HG02885 (cell line): ENCODE measurements around the gene CD48.
A peak's percentile ranks its signal among the peaks of the same experiment; 100 is the strongest.
"Not testable (repeated sequence)": the region's sequence is repeated elsewhere in the genome, so short reads cannot be mapped to it uniquely, and the experiment has no call there.

ENCODE experiments used
- ATAC-seq: cut with Tn5 transposase; IDR thresholded peaks from one replicate; pipeline ENCODE4 v1.9.1; 2021; ENCODE audit warnings: mild to moderate bottlenecking; ENCODE audit not compliant: unreplicated experiment, poor library complexity

Gene CD48

DNA sequence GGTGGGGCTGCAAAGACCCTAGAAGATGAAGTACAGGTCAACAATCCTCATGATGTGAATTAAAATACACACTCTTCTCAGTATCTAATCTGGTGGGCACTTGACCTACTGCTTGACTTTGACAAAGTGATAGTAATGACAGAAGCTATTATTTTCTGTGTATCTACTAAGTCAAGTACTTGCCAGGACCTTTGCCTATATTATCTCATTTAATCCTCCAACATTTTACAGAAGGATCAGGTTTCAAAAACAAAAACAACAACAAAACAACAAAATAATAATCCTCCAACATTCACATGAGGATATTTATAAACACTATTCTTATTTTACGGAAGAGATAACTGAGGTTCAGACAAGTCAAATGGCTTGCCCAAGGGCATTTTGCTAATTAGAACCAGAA is 4.4 kb upstream of the CD48 start:
- no peak for ATAC-seq

DNA sequence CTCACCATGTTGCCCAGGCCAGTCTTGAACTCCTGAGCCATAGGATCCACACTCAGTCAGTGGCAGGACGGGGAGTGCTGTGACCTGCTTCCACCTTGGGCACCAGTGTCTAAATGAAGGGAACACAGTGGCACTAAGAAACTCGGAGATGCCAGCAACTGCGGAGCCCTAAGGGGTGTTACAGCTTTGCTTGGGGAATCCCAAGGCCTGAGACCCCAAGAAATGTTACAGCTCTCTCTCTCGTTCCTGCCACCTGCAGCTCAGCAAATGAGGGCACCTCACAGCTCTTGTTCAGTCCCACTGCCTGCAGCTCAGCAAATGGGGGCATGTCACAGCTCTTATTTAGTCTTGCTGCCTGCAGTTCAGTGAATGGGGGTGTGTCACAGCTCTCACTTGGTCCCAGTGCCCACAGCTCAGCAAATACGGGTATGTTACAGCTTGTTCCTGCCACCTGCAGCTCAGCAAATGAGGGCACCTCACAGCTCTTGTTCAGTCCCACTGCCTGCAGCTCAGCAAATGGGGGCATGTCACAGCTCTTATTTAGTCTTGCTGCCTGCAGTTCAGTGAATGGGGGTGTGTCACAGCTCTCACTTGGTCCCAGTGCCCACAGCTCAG is 2.5 kb upstream of the CD48 start:
- not testable (repeated sequence) for ATAC-seq

DNA sequence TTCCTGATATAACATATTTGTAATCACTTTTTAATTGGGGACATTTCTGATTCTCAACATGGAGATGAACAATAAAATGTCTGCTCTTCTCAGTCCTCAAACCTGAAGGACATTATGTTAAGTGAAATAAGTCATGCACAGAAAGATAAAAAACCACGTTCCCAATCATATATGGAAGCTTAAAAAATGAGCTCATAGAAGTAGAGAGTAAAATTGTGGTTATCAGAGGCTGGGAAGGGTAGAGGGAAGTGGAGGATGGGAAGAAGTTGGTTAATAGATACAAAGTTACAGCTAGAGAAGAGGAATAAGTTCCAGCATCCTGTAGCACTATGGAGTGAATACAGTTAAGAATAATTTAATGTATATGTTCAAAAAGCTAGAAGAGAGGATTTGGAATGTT is 1.5 kb upstream of the CD48 start:
- ATAC-seq = no peak

DNA sequence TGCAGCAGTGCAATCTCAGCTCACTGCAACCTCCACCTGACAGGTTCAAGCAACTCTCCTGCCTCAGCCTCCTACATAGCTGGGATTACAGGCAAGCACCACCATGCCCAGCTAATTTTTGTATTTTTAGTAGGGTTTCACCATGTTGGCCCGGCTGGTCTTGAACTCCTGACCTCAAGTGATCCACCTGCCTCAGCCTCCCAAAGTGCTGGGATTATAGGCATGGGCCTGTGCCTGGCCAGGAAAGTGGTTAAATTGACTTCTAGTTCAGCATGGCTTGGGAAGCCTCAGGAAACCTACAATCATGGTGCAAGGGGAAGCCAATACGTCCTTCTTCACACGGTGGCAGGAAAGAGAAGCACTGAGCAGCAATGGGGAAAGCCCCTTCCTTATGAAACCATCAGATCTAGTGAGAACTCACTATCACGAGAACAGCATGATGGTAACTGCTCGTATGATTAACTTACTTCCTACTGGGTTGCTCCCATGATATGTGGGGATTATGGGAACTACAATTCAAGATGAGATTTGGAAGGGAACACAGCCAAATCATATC is 981 bp upstream of the CD48 start:
- peak; percentile 48 for ATAC-seq

DNA sequence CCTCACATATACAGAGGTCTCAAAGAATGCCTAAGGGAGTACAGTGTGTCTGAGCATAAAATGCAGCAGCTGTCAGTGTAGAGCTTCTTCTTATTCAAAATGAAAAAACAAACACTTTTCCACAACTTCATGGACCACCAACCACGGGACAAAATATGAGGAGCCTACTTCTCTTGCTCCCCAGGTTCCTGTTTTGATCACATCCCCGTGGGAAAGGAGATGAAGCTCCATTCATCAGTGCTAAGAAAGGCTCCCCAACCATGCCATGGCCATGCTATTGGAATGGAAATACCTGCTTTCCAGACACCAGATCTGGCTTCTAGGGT is 383 bp downstream of the CD48 start:
- no peak for ATAC-seq

DNA sequence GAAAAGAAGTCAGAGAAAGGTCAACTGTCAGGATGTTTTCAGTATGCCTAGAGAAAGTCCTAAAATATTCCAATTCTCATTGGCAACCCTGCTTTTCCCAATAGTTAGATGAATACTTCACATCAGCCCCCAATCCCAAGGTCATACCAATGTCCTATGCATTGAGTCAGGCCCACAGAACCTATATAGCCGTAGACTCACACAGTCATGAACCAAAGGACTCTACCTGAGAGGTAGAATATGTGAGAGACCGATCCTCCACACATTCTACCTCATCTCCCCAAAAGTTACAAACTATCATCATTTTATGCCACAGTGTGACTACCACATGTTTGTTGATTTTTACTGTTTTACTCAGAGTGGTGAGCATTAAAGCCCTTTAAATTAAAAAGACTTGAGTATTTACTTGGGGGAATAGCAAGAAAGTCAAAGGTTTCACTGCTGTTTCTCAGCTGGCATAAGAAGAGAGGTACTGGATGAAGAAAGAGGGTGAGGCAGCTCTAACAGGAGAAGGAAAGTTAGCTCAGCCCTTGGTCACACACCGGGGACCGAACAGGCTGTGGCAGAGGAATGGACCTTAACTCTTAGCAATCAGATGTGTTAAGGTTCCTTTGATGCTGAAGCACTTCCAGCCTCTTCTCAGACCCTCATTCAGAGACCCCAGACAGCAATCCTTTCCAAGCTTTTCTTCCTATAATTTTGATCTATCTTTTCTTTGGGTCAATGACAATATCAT is 937 bp downstream of the CD48 start:
- no peak for ATAC-seq

DNA sequence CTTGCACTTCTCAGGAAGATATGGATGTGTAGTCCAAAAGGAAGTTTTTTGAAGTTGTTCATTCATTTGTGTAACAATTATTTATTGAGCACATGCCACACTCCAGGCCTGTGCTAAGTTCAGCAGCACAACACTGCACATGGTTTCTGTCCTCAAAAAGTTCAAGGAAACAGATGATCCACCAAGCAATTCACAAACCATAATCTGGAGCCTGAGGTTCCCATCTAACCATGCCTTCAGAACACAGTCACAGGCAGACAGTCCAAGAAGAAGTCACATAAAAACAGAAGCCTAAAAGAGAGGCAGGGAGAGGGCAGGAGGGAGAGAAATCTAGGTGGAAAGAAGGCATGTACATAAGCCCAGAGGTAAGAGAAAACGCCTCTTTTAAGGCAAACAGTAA is 1.9 kb downstream of the CD48 start:
- no peak for ATAC-seq

DNA sequence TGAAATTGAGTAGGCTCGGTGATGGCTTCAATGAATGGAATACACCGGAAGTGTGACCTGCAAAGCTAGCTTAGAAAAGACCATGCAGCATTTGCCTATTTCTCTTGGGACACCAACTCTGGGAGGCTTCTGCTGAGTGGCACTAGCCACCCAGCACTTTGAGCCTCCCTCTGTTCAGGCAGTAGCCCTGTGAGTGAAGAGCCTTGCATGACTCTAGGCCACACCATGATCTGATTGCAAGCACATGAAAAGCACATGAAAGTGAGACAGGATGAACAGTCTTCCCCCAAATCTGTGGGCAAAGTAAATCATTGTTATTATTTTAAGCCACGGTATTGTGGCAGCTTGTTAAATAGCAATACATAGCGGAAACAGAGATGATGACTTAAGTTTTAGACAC is 2.8 kb downstream of the CD48 start:
- ATAC-seq = no peak

DNA sequence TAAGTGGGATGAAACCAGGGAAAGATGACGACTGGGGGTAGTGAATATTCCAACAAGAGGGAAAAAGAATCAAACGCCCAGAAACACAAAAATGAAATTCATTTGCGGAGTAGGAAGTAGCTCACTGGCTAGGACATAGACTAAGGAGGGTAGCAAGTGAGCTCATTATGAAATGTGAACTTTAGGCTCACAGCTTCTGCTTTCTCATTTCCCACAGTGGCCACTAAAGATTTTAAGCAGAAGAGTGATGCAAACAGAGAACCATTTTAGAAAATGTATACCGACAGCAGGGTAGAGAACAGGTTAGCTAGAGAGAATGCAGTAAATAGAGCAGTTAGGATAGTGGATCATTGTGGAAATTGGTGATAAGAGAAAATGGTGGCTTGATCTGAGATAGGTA is 3.5 kb downstream of the CD48 start:
- no peak for ATAC-seq

DNA sequence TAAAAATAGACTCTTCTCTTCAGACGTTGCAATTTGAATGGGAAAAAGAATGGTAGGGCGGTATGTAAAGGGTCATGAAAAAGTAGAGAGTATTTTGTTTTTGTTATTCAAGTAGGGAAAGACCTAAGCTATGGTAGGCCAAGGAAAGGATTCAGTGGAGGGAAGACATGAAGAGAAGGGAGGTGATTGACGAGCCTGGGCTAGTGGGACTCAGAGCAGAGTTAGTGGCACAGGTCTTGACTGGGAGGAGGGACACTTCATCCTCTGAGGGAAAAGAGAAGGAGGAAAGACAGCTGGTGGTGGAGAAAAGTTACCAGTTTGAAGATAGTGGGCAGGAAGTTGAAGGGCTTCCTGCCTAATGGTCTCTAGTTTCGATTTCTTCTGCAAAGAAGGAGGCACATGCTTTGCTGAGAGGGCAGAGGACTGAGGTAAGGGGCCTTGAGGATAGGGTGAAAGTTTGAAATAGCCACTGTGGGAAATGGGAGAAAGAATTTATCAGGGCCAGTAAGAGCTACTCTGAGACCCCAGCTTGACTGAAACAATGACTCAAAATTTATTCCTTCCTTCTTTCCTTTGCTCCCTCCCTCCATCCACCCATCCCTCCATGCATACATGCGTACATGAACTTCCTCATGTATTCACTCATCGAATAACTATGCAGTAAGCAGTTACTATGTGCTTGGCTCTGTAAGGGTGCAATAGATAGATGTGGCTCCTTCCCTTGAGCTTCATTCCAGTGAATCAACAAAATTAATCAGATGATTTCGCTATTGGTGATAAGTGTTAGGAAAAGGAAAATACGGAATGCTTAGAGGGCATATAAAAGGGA is 4.2 kb downstream of the CD48 start:
- ATAC-seq = no peak

DNA sequence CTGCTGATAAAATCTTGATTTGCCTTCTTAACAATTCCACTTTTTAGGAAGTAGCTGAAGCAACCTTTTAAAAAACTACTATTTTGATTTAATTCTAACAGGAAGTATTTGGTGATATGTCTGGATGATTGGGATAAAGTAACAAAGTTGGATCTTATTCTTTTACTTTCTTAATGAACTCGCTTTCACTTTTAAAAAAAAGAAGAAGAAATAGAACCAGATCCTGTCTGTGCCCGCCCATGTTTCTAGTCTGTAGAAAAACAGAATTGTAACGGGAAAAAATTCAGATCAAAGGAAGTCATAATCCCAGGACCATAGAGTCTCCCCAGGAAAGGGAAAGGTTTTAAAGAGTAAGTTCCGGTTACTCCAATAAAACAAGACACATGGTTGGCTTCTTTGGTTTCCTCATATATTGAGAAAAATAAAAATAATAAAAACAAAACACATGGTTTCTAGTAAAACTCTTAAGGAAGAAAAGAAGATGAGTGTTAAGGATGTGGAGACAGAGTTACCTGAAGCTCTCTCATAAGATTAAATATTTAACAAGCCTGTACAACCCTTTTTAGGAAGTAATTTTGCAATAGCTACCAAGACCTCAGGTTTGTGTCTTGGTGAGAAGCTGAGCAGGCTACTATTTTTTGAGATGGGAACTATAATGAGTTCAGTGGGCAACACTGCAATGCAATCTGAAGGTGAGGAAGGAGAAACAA is 4.9 kb downstream of the CD48 start:
- no peak for ATAC-seq

DNA sequence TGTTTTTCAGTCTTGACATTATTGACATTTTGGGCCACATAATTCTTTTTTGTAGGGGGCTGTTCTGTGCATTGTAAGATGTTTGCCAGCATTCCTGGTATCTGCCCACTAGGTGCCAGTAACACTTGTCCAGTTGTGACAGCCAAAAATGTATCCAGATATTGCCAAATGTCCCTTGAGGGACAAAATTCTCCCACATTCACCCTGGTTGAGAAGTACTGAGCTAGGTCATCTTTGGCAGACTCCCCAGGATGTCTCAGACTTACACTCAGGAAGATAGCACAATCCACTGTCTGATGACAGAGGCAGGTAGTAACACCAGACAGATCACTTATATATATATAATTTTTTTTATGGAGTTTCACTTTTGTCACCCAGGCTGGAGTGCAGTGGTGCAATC is 5.9 kb downstream of the CD48 start:
- ATAC-seq = no peak

DNA sequence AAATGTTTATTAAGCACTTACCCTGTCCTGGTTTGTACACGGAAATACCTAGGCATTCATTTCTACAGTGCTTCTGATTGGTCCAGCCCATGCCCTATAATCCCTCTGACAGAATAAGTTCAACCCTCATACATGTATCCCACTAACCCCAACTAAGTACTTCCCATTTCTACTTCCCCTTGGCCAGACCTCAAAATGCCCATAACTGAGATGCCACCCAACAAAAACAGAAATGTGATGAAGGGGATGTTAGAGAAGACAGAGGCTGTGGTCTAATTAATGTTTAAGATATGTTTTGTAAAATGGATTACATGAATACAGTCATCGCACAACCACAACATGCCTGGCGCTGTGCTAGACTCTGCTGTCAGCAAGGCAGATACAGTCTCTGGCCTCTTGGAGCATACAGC is 6.4 kb downstream of the CD48 start:
- ATAC-seq = not testable (repeated sequence)

DNA sequence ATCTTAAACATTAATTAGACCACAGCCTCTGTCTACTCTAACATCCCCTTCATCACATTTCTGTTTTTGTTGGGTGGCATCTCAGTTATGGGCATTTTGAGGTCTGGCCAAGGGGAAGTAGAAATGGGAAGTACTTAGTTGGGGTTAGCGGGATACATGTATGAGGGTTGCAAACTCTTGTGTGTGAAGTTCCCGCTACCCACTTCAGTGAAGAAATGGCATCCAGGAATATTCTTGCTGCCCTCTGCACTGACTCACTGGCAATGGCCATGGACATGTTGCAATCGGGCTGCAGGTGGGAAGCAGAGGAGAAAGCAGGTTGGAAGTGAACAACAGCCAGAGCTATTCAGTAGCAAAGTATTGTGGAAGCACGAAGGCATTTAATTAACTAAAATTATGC is 7.4 kb downstream of the CD48 start:
- no peak for ATAC-seq

DNA sequence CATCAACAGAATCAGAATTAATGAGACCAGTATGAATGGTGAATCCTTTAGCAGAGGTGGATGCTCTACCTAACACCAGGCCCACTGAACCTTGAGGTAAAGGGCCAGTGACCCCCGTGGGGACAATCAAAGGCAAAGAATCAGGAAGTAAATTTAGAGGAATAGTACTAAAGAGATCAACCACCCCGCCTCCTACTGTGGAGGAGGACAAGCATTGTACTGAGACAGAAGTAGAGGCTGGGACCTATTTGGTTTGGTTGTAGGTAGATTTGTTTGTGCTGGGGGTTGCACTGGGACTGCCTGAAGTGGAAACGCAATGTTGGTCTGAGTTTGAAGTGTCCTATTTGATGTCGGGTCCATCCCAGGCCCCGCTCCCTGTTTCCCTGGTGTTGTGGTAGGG is 9.5 kb downstream of the CD48 start:
- no peak for ATAC-seq

DNA sequence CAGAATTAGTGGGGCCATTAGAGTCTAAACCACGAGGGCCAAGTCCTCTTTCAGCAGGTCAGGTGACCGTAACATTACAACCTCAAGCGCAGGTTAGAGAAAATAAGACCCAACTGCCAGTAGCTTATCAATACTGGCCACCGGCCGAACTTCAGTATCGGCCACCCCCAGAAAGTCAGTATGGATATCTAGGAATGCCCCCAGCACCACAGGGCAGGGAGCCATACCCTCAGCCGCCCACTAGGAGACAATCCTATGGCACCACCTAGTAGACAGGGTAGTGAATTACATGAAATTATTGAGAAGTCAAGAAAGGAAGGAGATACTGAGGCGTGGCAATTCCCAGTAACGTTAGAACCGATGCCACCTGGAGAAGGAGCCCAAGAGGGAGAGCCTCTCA is 19.2 kb downstream of the CD48 start:
- not testable (repeated sequence) for ATAC-seq

DNA sequence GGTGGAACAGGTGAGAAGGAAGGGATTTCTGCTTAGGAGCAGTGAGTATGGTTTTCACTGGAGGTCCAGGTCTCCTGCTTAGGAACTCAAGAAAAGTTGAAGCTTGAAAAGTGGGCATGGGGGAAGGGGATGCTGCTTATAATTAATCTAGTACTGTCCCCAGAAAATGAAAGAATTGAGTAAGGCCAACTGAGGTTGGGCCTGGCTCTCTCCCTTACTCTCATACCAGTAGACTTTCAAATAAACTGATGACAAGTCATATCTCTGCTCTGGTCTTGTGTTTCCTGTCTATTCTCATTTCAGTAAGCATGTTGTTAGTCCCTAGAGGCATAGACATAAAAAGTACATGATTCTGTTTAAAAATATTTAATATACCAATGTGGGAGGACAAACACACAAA is 26.4 kb downstream of the CD48 start:
- peak; percentile 47 for ATAC-seq

DNA sequence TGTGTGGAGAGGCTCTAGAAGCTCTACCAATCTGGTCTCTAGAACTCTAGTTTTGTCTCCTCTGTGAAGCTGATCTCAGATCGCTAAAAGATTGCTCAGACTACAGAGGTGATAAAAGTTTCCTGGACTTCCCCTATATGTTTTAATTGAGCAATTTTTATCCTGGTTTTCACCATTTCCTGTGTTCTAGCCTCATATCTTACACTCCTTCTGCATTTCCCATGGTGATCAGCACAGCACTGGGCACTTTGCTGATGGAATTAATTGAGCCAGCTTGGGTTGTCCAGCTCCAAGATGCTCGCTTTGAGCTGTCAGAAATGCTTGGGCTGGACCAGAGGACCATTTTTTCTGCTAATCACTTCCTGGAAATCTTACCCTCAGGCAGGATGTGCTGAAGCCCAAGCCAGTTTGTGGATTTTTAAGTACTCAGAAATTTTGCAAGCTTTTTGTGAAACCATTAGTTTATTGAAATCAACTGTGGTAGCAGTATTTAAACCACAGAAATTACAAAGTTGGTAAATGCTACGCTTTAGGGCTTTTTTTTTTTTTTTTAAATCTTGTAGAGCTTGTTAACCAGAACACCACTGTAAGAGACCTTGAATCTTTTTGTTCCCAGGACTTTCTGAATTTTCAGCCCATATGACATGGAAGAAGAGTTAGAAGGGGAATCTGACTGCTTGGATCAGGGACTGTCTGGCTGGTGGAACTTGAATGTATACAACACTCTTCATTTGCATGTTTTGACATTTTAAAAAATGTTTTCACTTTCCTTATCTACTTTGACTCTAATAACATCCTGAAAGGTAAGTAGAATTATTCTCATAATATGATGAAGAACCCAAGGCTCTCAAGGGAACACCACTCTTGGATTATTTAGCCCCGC is 28.4 kb downstream of the CD48 start:
- ATAC-seq = no peak

DNA sequence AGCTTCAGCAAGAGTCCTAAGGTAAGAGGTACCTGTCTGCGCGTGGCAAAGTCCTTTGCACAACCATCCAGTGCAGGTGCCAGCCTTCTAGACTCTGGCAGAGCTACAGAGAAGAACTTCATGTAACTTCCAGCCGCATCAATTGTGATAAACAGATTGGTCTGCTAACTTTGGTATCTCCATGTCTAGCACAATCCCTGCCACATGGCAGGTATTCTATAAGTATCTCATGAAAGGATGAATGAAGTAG is 29.8 kb downstream of the CD48 start:
- ATAC-seq = no peak
